ENCODE measurements around the gene CHTF8. TPM values are rescaled to one million over a fixed set of nuclear protein-coding genes. Genes with fewer than 3 reads are reported as not detected.

Gene CHTF8
- total RNA-seq, 1 donor from 2014 or later = 83.1 TPM

- H3K4me1 Mint-ChIP-seq (ENCODE audit: low read depth) = peaks cover 22% of the 10 kb centered on the region
- TF ChIP-seq CTCF (IDR thresholded peaks at IDR 0.05) = no peak
- no peaks in the 10 kb centered on the region for H3K27me3 Mint-ChIP-seq (ENCODE audit: low read depth)
- H3K4me3 Mint-ChIP-seq (ENCODE audit: unreplicated experiment) = peak overlapping the region; percentile 45
- H3K36me3 Mint-ChIP-seq (ENCODE audit: low read depth) = peaks cover 3% of the 10 kb centered on the region
- H3K9me3 Mint-ChIP-seq (ENCODE audit: low read depth) = no peaks in the 10 kb centered on the region
- peak; percentile 36 for DNase-seq (ENCODE audit: low spot score)
- H3K27ac Mint-ChIP-seq (ENCODE audit: unreplicated experiment) = no peak overlapping the region
Observed at GRCh38 chr16:69108064-69108904, 24.1 kb downstream of the CHTF8 start.

GRCh38 chr16:69107316-69107962 is 24.9 kb downstream of the CHTF8 start:
- Mint-ChIP-seq H3K27me3 (ENCODE audit: low read depth) (no peaks in the 10 kb centered on the region), H3K4me1 (ENCODE audit: low read depth) (peaks cover 22% of the 10 kb centered on the region), H3K4me3 (ENCODE audit: unreplicated experiment) (peak overlapping the region; percentile 68), H3K9me3 (ENCODE audit: low read depth) (no peaks in the 10 kb centered on the region), H3K36me3 (ENCODE audit: low read depth) (peaks cover 3% of the 10 kb centered on the region), H3K27ac (ENCODE audit: unreplicated experiment) (no peak overlapping the region)
- peak; percentile 24 for TF ChIP-seq CTCF (IDR thresholded peaks at IDR 0.05)
- no peak for DNase-seq (ENCODE audit: low spot score)

- H3K27me3 Mint-ChIP-seq (ENCODE audit: low read depth) = no peaks in the 10 kb centered on the region
Observed at GRCh38 chr16:69106491-69107315, 25.7 kb downstream of the CHTF8 start.

GRCh38 chr16:69105501-69106361 is 26.7 kb downstream of the CHTF8 start, which contains the start of gene HAS3:
Gene HAS3, plus strand, starts transcription at chr16:69105653. Its CDS starts 3,743 bp downstream, at chr16:69109396.
- H3K27ac Mint-ChIP-seq (ENCODE audit: unreplicated experiment) = peak within 1 kb of the TSS; percentile 78
- peak; percentile 91 for DNase-seq (ENCODE audit: low spot score)
- peaks cover 22% of the 10 kb centered on the region for H3K4me1 Mint-ChIP-seq (ENCODE audit: low read depth)
- H3K36me3 Mint-ChIP-seq (ENCODE audit: low read depth) = peaks cover 3% of the 10 kb centered on the region
- no peaks in the 10 kb centered on the region for H3K27me3 Mint-ChIP-seq (ENCODE audit: low read depth)
- peak within 1 kb of the TSS; percentile 82 for H3K4me3 Mint-ChIP-seq (ENCODE audit: unreplicated experiment)
- no peaks in the 10 kb centered on the region for H3K9me3 Mint-ChIP-seq (ENCODE audit: low read depth)
- TF ChIP-seq CTCF (IDR thresholded peaks at IDR 0.05) = peak; percentile 74

More at GRCh38 chr16:69106491-69107315, 25.7 kb downstream of the CHTF8 start:
- peaks cover 3% of the 10 kb centered on the region for H3K36me3 Mint-ChIP-seq (ENCODE audit: low read depth)
- H3K27ac Mint-ChIP-seq (ENCODE audit: unreplicated experiment) = no peak overlapping the region
- H3K9me3 Mint-ChIP-seq (ENCODE audit: low read depth) = no peaks in the 10 kb centered on the region
- peak; percentile 83 for DNase-seq (ENCODE audit: low spot score)
- no peak for TF ChIP-seq CTCF (IDR thresholded peaks at IDR 0.05)
- H3K4me3 Mint-ChIP-seq (ENCODE audit: unreplicated experiment) = peak overlapping the region; percentile 68
- H3K4me1 Mint-ChIP-seq (ENCODE audit: low read depth) = peaks cover 22% of the 10 kb centered on the region

All from chondrocyte (in vitro differentiated cells).